CD4-positive, alpha-beta memory T cell (primary cell): ENCODE results near the gene MTO1. TPM values are rescaled to one million over a fixed set of nuclear protein-coding genes. Genes with fewer than 3 reads are reported as not detected.
A peak's percentile ranks its signal among the peaks of the same experiment; 100 is the strongest.

Experiments used
- CTCF ChIA-PET: fragments of 350-600 bp; sonication (Branson Sonifier 250); formaldehyde crosslinking; loops from one replicate; lab custom pipeline; 2021; ENCODE audit warnings: inconsistent platforms; ENCODE audit not compliant: partially characterized antibody; lab: Charles Lee
- POLR2A ChIA-PET: fragments of 350-600 bp; sonication (Branson Sonifier 250); formaldehyde crosslinking; loops from one replicate; lab custom pipeline; 2021; ENCODE audit not compliant: partially characterized antibody; lab: Charles Lee
- DNase-seq, 5 donors: peaks; one replicate each; pipeline versions ENCODE4 v3.0.0 to v3.0.0-alpha.2; 2020 to 2022; ENCODE audit warnings: mixed read lengths in 1 of 5
- H3K27ac ChIP-seq: one replicate; pipeline ENCODE4 v1.7.0; 2013; ENCODE audit warnings: low read depth, low read length
- H3K27me3 ChIP-seq: 2 replicates; pipeline ENCODE4 v1.7.0; 2013; ENCODE audit warnings: mild to moderate bottlenecking, low read length, moderate library complexity; ENCODE audit not compliant: insufficient read depth
- H3K36me3 ChIP-seq: 2 replicates; pipeline ENCODE4 v1.7.0; 2013; ENCODE audit warnings: mild to moderate bottlenecking, low read length, moderate library complexity; ENCODE audit not compliant: insufficient read depth
- H3K4me1 ChIP-seq: 2 replicates; pipeline ENCODE4 v1.7.0; 2013; ENCODE audit warnings: mild to moderate bottlenecking, low read length, moderate library complexity; ENCODE audit not compliant: insufficient read depth
- H3K4me3 ChIP-seq, 2 donors: one replicate each; pipeline ENCODE4 v1.7.0; 2013; ENCODE audit warnings: low read length in 2 of 2, mild to moderate bottlenecking in 1 of 2
- H3K9me3 ChIP-seq, 2 donors: one replicate each; pipeline ENCODE4 v1.7.0; 2013; ENCODE audit warnings: low read length in 2 of 2, control low read depth in 1 of 2; ENCODE audit not compliant: control insufficient read depth in 1 of 2
- H3K27ac Mint-ChIP-seq, 7 donors: one replicate each; pipeline ENCODE4 v1.8.0; 2020 to 2021; ENCODE audit warnings: mixed read lengths in 7 of 7, mild to moderate bottlenecking in 6 of 7, inconsistent platforms in 3 of 7, moderate library complexity in 3 of 7
- H3K27me3 Mint-ChIP-seq, 2 donors: one replicate each; pipeline ENCODE4 v1.8.0; 2020 to 2021; ENCODE audit warnings: mixed read lengths in 2 of 2
- H3K36me3 Mint-ChIP-seq, 2 donors: one replicate each; pipeline ENCODE4 v1.8.0; 2020 to 2021; ENCODE audit warnings: mixed read lengths in 2 of 2, inconsistent platforms in 1 of 2, mild to moderate bottlenecking in 1 of 2
- H3K4me1 Mint-ChIP-seq, 4 donors: one replicate each; pipeline ENCODE4 v1.8.0; 2020 to 2021; ENCODE audit warnings: mixed read lengths in 4 of 4, mild to moderate bottlenecking in 1 of 4
- H3K4me3 Mint-ChIP-seq, 8 donors: one replicate each; pipeline ENCODE4 v1.8.0; 2020 to 2021; ENCODE audit warnings: mixed read lengths in 8 of 8, mild to moderate bottlenecking in 7 of 8, moderate library complexity in 6 of 8, inconsistent platforms in 3 of 8
- H3K9me3 Mint-ChIP-seq, 8 donors: one replicate each; pipeline ENCODE4 v1.8.0; 2020 to 2021; ENCODE audit warnings: mixed read lengths in 8 of 8, mild to moderate bottlenecking in 5 of 8, inconsistent platforms in 3 of 8, moderate library complexity in 1 of 8
- intact Hi-C: fragments of 100-400 bp; cut with micrococcal nuclease; formaldehyde crosslinking; loops from one replicate; pipeline ENCODE4 v1.15.1; 2023
- polyA plus RNA-seq, 2 donors: library from polyadenylated mRNA; unstranded; fragments of 300-500 nt; fragmentation: Illumina TruSeq; gene quantifications; one replicate each; pipeline ENCODE4 v1.2.3, GENCODE V29; 2021
- total RNA-seq, 2 experiments: library from RNA; stranded (reverse); gene quantifications; one replicate each; pipeline ENCODE4 v1.2.3, GENCODE V29; 2021

The MTO1 gene
- total and polyA plus RNA-seq, 4 experiments from 2014 or later: 31.7 to 99.8 (median 69.9) TPM

- H3K27me3 Mint-ChIP-seq: no peaks in the 10 kb centered on the region
- intact Hi-C loops: loop anchor here (1.0 to 5.0 kb wide), 8 partner anchors 59 to 1763 kb away; partner anchors contain the start of genes COX7A2, KCNQ5, MTO1 and TMEM30A
- Histone ChIP-seq H3K4me1 (peaks cover 54% of the 10 kb centered on the region), H3K36me3 (peaks cover 24% of the 10 kb centered on the region), H3K4me3 (peak overlapping the region; percentile 68 to 93), H3K27ac (peak overlapping the region; percentile 100), H3K9me3 (no peaks in the 10 kb centered on the region), H3K27me3 (no peaks in the 10 kb centered on the region)
- no peak for DNase-seq
- CTCF ChIA-PET: interaction anchor here (1.2 to 3.5 kb wide), 9 partner anchors 8 to 132 kb away, joined by 3 to 15 read pairs (median 6); partner anchors contain the start of genes MTO1 and SLC17A5
- H3K4me3 Mint-ChIP-seq: peak overlapping the region; percentile 95 to 98 (median 96)
- POLR2A ChIA-PET: interaction anchor here (0.9 to 13.1 kb wide), 27 partner anchors 8 to 1722 kb away, joined by 3 to 316 read pairs (median 7); partner anchors contain the start of genes CGAS, COX7A2, MTO1 and SLC17A5
- H3K4me1 Mint-ChIP-seq: peaks cover 32 to 75% (median 49%) of the 10 kb centered on the region in 4 donors
- peaks cover 0 to 19% (median 0%) of the 10 kb centered on the region in 8 donors for H3K9me3 Mint-ChIP-seq
- H3K36me3 Mint-ChIP-seq: peaks cover 38 to 50% of the 10 kb centered on the region in 2 donors
- peak overlapping the region; percentile 98 to 99 (median 98) for H3K27ac Mint-ChIP-seq
These were observed 59.9 kb downstream of the MTO1 start for GRCh38 chr6:73521351-73521985.

DNA sequence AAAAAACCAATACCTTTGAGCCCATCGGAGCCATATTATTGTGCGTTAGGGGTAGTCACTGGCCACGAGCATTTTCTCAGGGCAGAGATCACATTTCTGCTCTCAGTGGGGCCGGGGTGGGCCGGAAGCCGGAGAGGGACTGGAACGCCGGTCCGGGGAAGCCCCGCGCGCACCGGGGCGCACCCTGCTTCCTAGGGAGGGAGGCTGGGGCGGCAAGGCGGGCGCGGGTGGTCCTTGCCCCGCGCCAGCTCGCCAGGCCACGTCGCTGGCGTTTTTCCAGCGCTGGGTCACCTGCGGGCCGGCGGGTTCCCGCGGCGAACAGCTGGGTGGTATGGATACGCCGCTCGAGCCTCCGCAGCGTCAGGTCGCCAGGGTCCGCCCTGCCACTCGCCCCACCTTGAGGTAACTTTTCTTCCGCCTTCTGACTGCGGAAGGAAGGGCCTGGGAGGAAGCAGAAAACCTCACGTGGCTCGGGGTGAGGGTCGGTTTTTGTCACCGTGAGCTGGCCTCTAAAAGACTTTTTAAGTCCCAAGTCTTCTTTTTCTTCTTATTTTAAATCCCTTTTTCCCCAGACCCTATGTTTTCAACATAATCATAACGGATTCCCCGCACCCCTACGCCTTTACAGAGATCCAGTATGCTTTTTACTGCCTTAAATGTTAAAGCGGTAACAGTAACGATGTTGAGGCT lies 62.0 kb downstream of the MTO1 start:
- Mint-ChIP-seq H3K4me1 (peaks cover 20 to 56% (median 33%) of the 10 kb centered on the region in 4 donors), H3K27ac (peak overlapping the region; percentile 98 to 99 (median 98)), H3K27me3 (no peaks in the 10 kb centered on the region), H3K9me3 (peaks cover 0 to 19% (median 0%) of the 10 kb centered on the region in 8 donors), H3K4me3 (peak overlapping the region; percentile 92 to 98 (median 96)), H3K36me3 (peaks cover 24 to 31% of the 10 kb centered on the region in 2 donors)
- Histone ChIP-seq H3K36me3 (peaks cover 13% of the 10 kb centered on the region), H3K4me3 (peak overlapping the region; percentile 85 to 89), H3K4me1 (peaks cover 34% of the 10 kb centered on the region), H3K27ac (peak overlapping the region; percentile 100), H3K27me3 (no peaks in the 10 kb centered on the region), H3K9me3 (no peaks in the 10 kb centered on the region)
- ChIA-PET CTCF (interaction anchor here (0.6 to 3.5 kb wide), 9 partner anchors 8 to 130 kb away, joined by 3 to 15 read pairs (median 7); partner anchors contain the start of genes MTO1 and SLC17A5), POLR2A (interaction anchor here (0.6 to 13.1 kb wide), 13 partner anchors 8 to 1720 kb away, joined by 3 to 316 read pairs (median 12); partner anchors contain the start of genes CGAS, COX7A2, MTO1 and SLC17A5)
- DNase-seq: peak; percentile 79 to 87 (median 82)
- intact Hi-C loops: loop anchor here (5.0 kb wide), 2 partner anchors 901 to 1719 kb away; partner anchors contain the start of genes COX7A2 and KCNQ5

DNA sequence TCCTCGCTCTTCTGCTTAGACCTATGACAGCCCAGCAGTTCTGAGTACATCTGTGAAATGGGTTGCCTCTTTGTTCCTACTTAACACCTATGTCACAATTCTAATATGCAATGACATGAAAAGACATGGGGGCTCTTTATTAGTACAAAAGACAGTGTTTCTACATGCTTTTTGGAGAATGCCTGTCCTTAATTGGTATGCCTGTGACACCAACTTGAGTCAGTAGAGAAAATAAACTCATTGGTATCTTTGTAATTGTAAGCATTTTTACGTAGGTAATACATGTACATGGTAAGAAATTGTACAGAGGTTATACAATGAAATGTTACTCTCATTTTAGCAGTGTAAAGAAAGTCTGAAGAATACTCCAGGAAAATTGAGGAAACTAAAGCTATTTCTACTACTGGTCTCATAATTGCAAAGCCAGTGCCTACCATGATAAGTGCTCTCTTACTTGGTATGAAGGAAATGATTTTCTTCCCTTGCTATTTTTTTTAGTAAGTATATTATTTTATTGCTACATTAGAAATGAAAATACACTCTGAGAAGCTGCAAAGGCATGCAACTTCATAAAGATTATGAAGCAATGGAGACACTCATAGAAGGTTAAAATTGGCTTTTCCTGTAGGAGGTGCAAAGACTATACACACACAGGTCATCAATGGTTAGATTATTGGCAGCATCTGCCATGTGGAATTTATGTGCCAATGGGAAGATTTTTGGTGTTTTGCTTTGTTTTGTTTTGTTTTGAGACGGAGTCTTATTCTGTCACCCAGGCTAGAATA lies 64.2 kb downstream of the MTO1 start:
- Histone ChIP-seq H3K27ac (no peak overlapping the region), H3K36me3 (no peaks in the 10 kb centered on the region), H3K9me3 (no peaks in the 10 kb centered on the region), H3K27me3 (no peaks in the 10 kb centered on the region), H3K4me1 (peaks cover 21% of the 10 kb centered on the region), H3K4me3 (no peak overlapping the region)
- H3K27me3 Mint-ChIP-seq: no peaks in the 10 kb centered on the region
- no peak overlapping the region for H3K27ac Mint-ChIP-seq
- H3K4me3 Mint-ChIP-seq: no peak overlapping the region
- peaks cover 4 to 9% of the 10 kb centered on the region in 2 donors for H3K36me3 Mint-ChIP-seq
- POLR2A ChIA-PET: interaction anchor here (0.7 to 11.2 kb wide), 4 partner anchors 17 to 129 kb away, joined by 3 to 233 read pairs (median 3); no protein-coding TSS in a partner anchor
- CTCF ChIA-PET: interaction anchor here (0.8 to 1.7 kb wide), 4 partner anchors 9 to 127 kb away, joined by 3 to 7 read pairs (median 4); no protein-coding TSS in a partner anchor
- peaks cover 12 to 34% (median 20%) of the 10 kb centered on the region in 4 donors for H3K4me1 Mint-ChIP-seq
- H3K9me3 Mint-ChIP-seq: peaks cover 0 to 4% (median 0%) of the 10 kb centered on the region in 8 donors
- intact Hi-C loops: no loop called here
- DNase-seq: no peak

DNA sequence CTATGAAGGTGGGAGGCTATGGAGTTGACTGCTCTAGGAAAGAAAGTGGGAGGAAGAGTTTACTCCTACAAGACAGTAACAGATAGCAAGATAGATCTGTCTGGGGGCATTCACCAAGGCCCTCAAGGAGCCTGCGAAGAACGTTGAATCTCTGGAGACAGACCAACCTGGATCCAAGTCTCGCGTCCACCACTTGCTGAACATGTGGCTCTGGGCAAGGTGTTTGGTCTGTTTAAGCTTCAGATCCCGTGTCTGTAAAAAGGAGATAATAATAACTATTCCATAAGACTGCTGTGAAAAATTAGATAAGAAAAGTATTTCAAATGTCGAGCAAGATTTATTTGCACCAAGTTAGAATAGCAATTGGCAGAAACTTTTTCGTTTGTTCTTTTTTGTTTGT lies 67.4 kb downstream of the MTO1 start:
- ChIA-PET CTCF (interaction anchor here (2.6 kb wide), 1 partner anchor 82 kb away, joined by 9 read pairs; no protein-coding TSS in a partner anchor), POLR2A (no interaction called here)
- Histone ChIP-seq H3K27ac (no peak overlapping the region), H3K36me3 (no peaks in the 10 kb centered on the region), H3K4me3 (no peak overlapping the region), H3K9me3 (no peaks in the 10 kb centered on the region), H3K4me1 (peaks cover 5% of the 10 kb centered on the region), H3K27me3 (no peaks in the 10 kb centered on the region)
- Mint-ChIP-seq H3K27me3 (no peaks in the 10 kb centered on the region), H3K9me3 (no peaks in the 10 kb centered on the region), H3K4me3 (no peak overlapping the region), H3K36me3 (no peaks in the 10 kb centered on the region), H3K4me1 (peaks cover 3 to 7% (median 5%) of the 10 kb centered on the region in 4 donors), H3K27ac (peak overlapping the region in 1 of 7 donors; percentile 52)
- intact Hi-C loops: no loop called here
- no peak for DNase-seq

GRCh38 chr6:73532293-73532692 lies 70.8 kb downstream of the MTO1 start:
- DNase-seq: no peak
- ChIA-PET CTCF (interaction anchor here (0.6 kb wide), 1 partner anchor 45 kb away, joined by 3 read pairs; no protein-coding TSS in a partner anchor), POLR2A (interaction anchor here (1.7 kb wide), 1 partner anchor 12 kb away, joined by 7 read pairs; no protein-coding TSS in a partner anchor)
- Mint-ChIP-seq H3K9me3 (peaks cover 0 to 2% (median 0%) of the 10 kb centered on the region in 8 donors), H3K36me3 (no peaks in the 10 kb centered on the region), H3K27ac (no peak overlapping the region), H3K27me3 (no peaks in the 10 kb centered on the region), H3K4me3 (no peak overlapping the region), H3K4me1 (no peaks in the 10 kb centered on the region)
- no peaks in the 10 kb centered on the region for H3K9me3 ChIP-seq
- H3K27ac ChIP-seq: no peak overlapping the region
- no peaks in the 10 kb centered on the region for H3K36me3 ChIP-seq
- no peaks in the 10 kb centered on the region for H3K27me3 ChIP-seq
- no peak overlapping the region for H3K4me3 ChIP-seq
- H3K4me1 ChIP-seq: no peaks in the 10 kb centered on the region
- intact Hi-C loops: no loop called here

DNA sequence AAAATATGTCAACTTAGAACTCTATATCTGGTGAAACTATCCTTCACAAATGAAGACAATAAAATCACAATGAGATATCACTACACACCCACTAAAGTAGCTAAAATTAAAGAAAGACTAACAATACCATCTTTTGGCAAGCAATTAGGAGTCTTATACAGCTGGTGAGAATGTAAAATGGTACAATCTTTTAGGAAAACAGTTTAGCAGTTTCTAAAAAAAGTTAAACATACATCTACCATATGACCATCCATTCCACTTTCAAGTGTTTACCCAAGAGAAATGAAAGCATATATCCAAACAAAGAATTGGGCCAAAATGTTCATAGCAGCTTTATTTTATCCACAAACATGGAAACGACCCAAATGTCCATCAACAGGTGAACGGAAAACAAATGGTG lies 73.1 kb downstream of the MTO1 start:
- H3K4me3 ChIP-seq: no peak overlapping the region
- Mint-ChIP-seq H3K9me3 (peaks cover 0 to 2% (median 0%) of the 10 kb centered on the region in 8 donors), H3K36me3 (no peaks in the 10 kb centered on the region), H3K4me3 (no peak overlapping the region), H3K27me3 (no peaks in the 10 kb centered on the region), H3K27ac (no peak overlapping the region), H3K4me1 (no peaks in the 10 kb centered on the region)
- intact Hi-C loops: no loop called here
- no peak for DNase-seq
- CTCF ChIA-PET: no interaction called here
- H3K9me3 ChIP-seq: no peaks in the 10 kb centered on the region
- H3K27ac ChIP-seq: no peak overlapping the region
- H3K36me3 ChIP-seq: no peaks in the 10 kb centered on the region
- H3K4me1 ChIP-seq: no peaks in the 10 kb centered on the region
- POLR2A ChIA-PET: interaction anchor here (1.3 to 1.7 kb wide), 2 partner anchors 14 to 46 kb away, joined by 4 to 6 read pairs; partner anchors contain the start of gene EEF1A1
- H3K27me3 ChIP-seq: no peaks in the 10 kb centered on the region
